WTC11 (cell line): ENCODE data around the gene MET.

ENCODE experiments used
- E2F4 ChIP-seq: sonication (generic); formaldehyde crosslinking; IDR thresholded peaks from 2 replicates; pipeline ENCODE4 v1.8.1; 2022; ENCODE audit warnings: low read depth, mild to moderate bottlenecking, moderate library complexity, missing genetic modification reagents, borderline replicate concordance
- ETV6 ChIP-seq: sonication (generic); formaldehyde crosslinking; IDR thresholded peaks from 2 replicates; pipeline ENCODE4 v1.8.1; 2022; ENCODE audit warnings: mild to moderate bottlenecking, missing genetic modification reagents
- GABPB1 ChIP-seq: sonication (generic); formaldehyde crosslinking; IDR thresholded peaks from 2 replicates; pipeline ENCODE4 v1.8.1; 2023; ENCODE audit warnings: mild to moderate bottlenecking, missing genetic modification reagents
- IRF2 ChIP-seq: sonication (generic); formaldehyde crosslinking; IDR thresholded peaks from 2 replicates; pipeline ENCODE4 v1.8.0; 2022; ENCODE audit warnings: low read depth, missing genetic modification reagents, borderline replicate concordance
- MXD4 ChIP-seq: fragments of 250-450 bp; sonication (Bioruptor Pico); IDR thresholded peaks from 2 replicates; pipeline ENCODE4 v1.8.0; 2021; ENCODE audit warnings: mild to moderate bottlenecking, moderate library complexity, borderline replicate concordance
- NR3C1 ChIP-seq: sonication (generic); formaldehyde crosslinking; conservative IDR thresholded peaks from 2 replicates; pipeline ENCODE4 v1.8.1; 2023; ENCODE audit warnings: low read depth, mild to moderate bottlenecking, missing genetic modification reagents
- SP1 ChIP-seq: sonication (generic); formaldehyde crosslinking; conservative IDR thresholded peaks from 2 replicates; pipeline ENCODE4 v1.8.1; 2022; ENCODE audit warnings: missing genetic modification reagents
- ZBTB21 ChIP-seq: sonication (generic); formaldehyde crosslinking; IDR thresholded peaks from 2 replicates; pipeline ENCODE4 v1.8.1; 2023; ENCODE audit warnings: mild to moderate bottlenecking, missing genetic modification reagents, borderline replicate concordance
- TF ChIP-seq, protein P1 (sequence below): sonication (generic); formaldehyde crosslinking; IDR thresholded peaks from 2 replicates; pipeline ENCODE4 v1.8.1; 2022; ENCODE audit warnings: missing genetic modification reagents, borderline replicate concordance
- TF ChIP-seq, protein P2 (sequence below): fragments of 200-600 bp; IDR thresholded peaks from 2 replicates; pipeline ENCODE4 v1.8.0; 2022; ENCODE audit warnings: antibody characterized with exemption
- TF ChIP-seq, protein P3 (sequence below): sonication (generic); formaldehyde crosslinking; IDR thresholded peaks from 2 replicates; pipeline ENCODE4 v1.8.0; 2023; ENCODE audit warnings: mild to moderate bottlenecking, missing genetic modification reagents

GRCh38 chr7:116709336-116709735, 37.3 kb downstream of the MET start:
- TF ChIP-seq, protein P1, sequence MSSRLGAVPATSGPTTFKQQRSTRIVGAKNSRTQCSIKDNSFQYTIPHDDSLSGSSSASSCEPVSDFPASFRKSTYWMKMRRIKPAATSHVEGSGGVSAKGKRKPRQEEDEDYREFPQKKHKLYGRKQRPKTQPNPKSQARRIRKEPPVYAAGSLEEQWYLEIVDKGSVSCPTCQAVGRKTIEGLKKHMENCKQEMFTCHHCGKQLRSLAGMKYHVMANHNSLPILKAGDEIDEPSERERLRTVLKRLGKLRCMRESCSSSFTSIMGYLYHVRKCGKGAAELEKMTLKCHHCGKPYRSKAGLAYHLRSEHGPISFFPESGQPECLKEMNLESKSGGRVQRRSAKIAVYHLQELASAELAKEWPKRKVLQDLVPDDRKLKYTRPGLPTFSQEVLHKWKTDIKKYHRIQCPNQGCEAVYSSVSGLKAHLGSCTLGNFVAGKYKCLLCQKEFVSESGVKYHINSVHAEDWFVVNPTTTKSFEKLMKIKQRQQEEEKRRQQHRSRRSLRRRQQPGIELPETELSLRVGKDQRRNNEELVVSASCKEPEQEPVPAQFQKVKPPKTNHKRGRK = no peak
- TF ChIP-seq SP1 (CRISPR knock-in tag) (no peak), NR3C1 (CRISPR knock-in tag) (no peak), E2F4 (CRISPR knock-in tag) (no peak), ZBTB21 (CRISPR knock-in tag) (no peak), IRF2 (CRISPR knock-in tag) (no peak), ETV6 (CRISPR knock-in tag) (no peak), MXD4 (CRISPR knock-in tag) (no peak), GABPB1 (CRISPR knock-in tag) (no peak)
- TF ChIP-seq, protein P2, sequence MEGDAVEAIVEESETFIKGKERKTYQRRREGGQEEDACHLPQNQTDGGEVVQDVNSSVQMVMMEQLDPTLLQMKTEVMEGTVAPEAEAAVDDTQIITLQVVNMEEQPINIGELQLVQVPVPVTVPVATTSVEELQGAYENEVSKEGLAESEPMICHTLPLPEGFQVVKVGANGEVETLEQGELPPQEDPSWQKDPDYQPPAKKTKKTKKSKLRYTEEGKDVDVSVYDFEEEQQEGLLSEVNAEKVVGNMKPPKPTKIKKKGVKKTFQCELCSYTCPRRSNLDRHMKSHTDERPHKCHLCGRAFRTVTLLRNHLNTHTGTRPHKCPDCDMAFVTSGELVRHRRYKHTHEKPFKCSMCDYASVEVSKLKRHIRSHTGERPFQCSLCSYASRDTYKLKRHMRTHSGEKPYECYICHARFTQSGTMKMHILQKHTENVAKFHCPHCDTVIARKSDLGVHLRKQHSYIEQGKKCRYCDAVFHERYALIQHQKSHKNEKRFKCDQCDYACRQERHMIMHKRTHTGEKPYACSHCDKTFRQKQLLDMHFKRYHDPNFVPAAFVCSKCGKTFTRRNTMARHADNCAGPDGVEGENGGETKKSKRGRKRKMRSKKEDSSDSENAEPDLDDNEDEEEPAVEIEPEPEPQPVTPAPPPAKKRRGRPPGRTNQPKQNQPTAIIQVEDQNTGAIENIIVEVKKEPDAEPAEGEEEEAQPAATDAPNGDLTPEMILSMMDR = no peak
- TF ChIP-seq, protein P3, sequence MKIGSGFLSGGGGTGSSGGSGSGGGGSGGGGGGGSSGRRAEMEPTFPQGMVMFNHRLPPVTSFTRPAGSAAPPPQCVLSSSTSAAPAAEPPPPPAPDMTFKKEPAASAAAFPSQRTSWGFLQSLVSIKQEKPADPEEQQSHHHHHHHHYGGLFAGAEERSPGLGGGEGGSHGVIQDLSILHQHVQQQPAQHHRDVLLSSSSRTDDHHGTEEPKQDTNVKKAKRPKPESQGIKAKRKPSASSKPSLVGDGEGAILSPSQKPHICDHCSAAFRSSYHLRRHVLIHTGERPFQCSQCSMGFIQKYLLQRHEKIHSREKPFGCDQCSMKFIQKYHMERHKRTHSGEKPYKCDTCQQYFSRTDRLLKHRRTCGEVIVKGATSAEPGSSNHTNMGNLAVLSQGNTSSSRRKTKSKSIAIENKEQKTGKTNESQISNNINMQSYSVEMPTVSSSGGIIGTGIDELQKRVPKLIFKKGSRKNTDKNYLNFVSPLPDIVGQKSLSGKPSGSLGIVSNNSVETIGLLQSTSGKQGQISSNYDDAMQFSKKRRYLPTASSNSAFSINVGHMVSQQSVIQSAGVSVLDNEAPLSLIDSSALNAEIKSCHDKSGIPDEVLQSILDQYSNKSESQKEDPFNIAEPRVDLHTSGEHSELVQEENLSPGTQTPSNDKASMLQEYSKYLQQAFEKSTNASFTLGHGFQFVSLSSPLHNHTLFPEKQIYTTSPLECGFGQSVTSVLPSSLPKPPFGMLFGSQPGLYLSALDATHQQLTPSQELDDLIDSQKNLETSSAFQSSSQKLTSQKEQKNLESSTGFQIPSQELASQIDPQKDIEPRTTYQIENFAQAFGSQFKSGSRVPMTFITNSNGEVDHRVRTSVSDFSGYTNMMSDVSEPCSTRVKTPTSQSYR (CRISPR knock-in tag) = no peak
